CD4-positive, alpha-beta T cell treated with Interleukin-6 for 4 hours (primary cell): ENCODE data around the gene ATRAID.

Experiments used
- DNase-seq: peaks from one replicate; pipeline ENCODE4 v3.0.0-alpha.2; 2020; ENCODE audit warnings: mixed read lengths

The ATRAID gene

GRCh38 chr2:27251766-27252165 lies 39.9 kb downstream of the ATRAID start:
- DNase-seq, result no peak

GRCh38 chr2:27255187-27255586 lies 43.3 kb downstream of the ATRAID start:
- no peak for DNase-seq

DNA sequence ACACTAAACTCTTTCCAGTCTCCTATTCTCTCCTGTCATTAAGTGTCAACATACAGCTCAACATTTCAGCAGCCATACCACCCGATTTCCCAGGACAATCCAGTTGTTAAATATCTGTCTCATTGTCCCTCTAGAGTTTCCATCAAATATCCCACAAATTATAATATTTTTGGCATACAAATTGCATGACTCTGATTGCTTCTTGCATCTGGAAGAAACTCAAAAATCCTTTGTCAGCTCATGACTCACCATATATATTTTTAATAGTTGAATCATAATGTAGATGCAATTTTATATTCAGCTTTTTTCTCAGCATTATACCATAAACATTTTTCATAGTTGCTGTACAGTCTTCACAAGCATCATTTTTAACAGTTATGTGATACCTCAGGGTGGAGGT lies 43.8 kb downstream of the ATRAID start:
- DNase-seq, result no peak

DNA sequence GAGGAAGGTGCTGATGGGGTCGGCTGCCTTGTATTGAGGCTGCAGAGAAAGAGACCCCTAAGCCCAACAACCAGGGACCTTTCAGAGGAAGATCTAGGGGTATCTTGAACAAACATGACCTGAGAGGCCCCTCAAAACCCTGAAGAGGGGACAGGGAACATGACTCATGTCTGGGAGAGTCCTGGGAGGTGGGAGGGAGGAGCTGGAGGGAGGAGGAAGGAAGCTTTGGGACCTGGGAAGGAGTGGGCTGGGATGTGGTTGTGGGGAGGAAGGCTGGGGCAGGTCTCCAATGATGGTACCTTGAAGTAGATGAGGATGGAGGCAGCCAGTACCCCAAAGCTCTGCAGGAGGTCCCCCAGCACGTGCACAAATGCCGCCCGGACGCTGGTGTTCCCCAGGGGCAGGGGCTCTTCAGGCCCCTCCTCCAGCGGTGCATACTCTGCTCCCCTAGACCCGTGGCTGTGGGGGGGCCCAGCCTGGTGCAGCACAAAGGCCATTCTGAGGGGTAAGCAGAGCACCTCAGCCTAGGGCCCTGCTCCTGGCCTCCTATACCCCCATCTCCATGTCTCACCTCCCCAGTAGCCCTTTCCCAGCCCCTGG lies 45.1 kb downstream of the ATRAID start:
- DNase-seq, result no peak

DNA sequence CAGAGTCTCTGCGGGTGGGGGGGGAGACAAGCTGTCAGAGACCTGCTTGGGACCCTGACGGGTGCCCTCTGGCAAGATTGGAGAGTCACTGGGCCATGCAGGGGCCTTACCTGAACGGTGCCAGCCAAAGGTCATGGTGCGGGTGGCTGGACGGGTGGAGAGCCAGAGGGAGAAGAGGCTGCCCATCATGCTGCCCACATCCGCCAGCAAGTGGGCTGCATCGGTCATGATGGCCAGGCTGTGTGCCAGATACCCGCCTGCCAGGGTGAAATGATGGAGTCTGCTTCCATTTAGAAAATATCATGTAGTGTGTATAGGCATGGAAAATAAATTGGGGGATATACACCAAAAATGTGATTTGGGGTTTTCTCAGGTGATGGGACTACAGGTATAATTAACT lies 46.2 kb downstream of the ATRAID start:
- DNase-seq, result no peak

DNA sequence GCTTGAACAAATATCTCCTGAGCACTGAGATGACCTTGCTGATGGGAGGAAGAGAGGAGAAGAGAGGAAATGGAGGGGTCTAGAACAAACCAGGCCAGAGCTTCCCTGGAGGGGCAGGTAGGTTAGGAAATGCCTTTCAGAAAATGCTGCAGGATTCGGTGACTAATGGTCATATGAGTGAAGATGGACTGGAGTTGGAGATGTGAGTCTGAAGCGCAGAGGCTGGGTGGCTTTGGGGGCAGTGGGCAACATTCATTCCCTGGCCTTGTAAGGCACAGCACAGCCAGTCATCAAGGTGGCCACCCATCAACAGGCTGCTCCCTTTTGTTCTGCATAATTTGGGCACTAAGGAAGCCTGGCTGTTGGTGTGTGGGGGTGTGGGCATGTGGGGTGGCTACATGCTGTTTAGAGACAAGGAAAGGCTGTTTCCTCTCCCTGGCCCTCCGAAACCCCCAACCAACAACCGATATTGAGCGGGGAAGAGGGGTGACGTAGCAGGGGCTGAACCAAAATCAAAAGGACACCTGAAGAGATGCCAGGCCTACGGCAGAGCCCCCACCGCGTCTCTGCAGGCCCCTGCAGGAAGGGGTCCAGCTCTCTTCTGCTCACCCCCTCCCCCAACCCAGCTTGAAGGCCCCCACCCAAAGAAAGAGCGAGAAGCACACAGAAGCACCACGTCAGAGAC lies 49.5 kb downstream of the ATRAID start:
- no peak for DNase-seq

- no peak for DNase-seq
These were observed 50.1 kb downstream of the ATRAID start for GRCh38 chr2:27261926-27262298.

GRCh38 chr2:27262379-27263286 lies 50.8 kb downstream of the ATRAID start, which contains the start of gene SLC30A3:
Gene SLC30A3, minus strand, starts transcription at chr2:27263047. Its CDS starts 141 bp downstream, at chr2:27262906.
- DNase-seq, result peak; percentile 87

- DNase-seq, result no peak
These were observed 51.7 kb downstream of the ATRAID start for GRCh38 chr2:27263287-27264252.

DNA sequence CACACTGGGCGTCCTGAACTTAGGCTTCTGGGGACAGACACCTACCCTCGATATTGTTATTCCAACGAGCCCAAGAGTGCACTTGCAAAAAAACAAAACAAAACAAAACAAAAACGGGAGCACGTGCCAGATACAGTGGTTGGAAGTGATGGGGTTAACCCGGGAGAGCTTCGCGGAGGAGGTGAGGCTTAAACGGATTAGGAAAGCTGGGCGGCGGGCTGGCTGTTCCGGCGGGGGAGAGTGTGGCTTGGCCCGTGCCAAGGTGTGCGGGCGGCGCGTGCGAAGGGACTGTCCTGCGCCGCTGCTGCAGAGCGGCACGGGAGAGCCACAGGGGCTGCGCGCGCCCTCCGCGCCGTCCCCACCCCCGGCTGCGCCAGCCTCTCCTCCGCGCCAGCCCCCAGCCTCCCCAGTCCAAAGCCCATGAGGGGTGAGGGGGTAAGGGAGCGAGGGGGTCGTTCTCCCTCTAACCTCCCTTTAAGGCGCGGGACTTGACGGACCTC lies 52.5 kb downstream of the ATRAID start:
- peak; percentile 15 for DNase-seq

DNA sequence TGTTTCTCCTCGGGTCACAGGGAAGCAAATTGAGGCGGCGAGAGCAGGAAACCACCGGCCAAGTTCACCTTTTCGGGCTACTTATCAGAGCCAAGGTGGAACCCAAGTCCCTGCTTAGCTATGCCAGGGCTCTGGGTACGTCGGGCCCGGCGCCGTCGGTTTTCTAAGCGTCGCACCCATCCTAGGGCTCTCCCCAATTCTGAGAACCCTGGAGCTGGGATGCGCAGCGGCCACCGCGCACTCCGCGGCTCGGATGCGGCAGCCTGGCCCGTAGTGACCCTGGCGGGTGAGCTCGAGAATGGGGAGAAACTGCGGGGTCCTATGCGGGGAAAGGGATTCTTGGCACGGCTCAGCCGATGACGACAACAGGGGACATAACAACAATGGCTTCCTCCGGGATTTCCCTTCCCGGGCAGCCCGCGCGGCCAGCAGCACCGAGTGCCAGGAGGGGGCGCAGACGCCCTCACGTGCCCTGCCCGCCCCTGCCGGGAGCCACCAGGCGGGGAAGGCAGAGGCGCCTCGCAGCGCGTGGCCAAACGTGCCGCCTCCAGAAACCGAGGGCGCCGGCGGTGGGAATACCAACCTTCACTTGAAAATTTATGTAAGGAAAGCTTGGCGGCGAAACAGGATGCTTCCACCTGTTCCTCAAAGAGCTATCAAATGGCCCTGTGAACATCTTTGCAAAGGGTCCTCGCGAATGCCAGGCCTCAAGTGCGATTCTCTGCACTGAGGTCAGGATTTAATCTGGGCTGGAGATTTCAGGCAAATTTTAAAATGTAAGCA lies 53.1 kb downstream of the ATRAID start:
- peak; percentile 69 for DNase-seq

DNA sequence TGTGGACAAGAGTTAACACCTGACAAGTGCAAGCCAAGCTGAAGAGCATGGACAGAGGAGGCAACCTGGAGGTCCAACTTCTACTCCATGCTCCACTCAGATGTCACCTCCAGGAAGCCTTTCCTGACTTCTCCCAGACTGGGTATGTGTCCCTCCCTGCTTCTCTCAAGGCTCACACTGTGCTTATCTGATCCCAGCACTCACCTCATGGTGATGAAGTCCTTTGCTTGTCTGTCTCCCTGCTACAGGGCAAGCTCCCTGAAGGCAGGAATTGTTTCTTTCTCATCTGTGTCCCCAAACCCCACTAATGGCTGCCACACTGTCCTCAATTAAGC lies 53.7 kb downstream of the ATRAID start:
- DNase-seq, result no peak
